ENCODE measurements around the gene TST. TPM values are rescaled to one million over a fixed set of nuclear protein-coding genes. Genes with fewer than 3 reads are reported as not detected.

TST gene
- total and polyA plus RNA-seq, 2 of the 8 experiments (the other 6 are each of a cell fraction or from before 2014, with no cell fraction given), result 22.6 to 61.6 TPM

- no peak for TF ChIP-seq CHD7 (IDR thresholded peaks at IDR 0.05; ENCODE audit: insufficient replicate concordance, low read length)
Observed at GRCh38 chr22:36985211-36985889, 33.9 kb downstream of the TST start (continued).

All from H1 (cell line).